GM21390 (cell line): ENCODE results near the gene PLPP1.
"Not testable (repeated sequence)": the region's sequence is repeated elsewhere in the genome, so short reads cannot be mapped to it uniquely, and the experiment has no call there.

Experiments
- ATAC-seq: cut with Tn5 transposase; IDR thresholded peaks from one replicate; pipeline ENCODE4 v1.9.1; 2021; ENCODE audit not compliant: unreplicated experiment

PLPP1 gene

GRCh38 chr5:55546947-55547346 lies 12.2 kb upstream of the PLPP1 start:
- no peak for ATAC-seq

- no peak for ATAC-seq
Measured at GRCh38 chr5:55544341-55544740, 9.6 kb upstream of the PLPP1 start.

DNA sequence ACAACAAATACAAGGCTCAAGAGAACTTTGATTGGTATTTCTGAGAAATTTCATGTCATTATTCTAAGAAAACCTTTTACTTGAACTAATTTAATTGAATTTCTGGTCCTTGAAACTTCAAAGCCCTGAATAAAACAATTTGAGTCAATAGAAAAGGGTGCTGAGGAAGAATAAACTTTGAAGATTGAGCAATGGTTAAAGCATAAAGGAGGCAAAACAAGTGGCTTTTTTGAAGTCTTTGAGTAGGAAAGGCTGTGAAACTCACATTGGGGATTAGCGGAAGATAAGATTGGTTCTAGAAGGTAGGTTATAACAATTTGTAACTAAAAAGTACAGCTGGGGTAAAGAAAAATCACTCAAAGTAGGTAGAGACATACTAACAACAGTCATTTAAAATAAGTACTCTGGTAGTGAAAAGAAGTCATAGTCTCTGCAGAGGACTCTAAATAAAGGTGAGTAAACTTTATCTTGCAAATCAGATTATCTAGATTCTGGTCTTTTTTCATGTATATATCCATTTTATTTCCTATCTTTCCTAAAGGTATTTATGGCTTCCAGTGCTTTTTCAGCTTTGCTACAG lies 6.4 kb upstream of the PLPP1 start:
- ATAC-seq = no peak

DNA sequence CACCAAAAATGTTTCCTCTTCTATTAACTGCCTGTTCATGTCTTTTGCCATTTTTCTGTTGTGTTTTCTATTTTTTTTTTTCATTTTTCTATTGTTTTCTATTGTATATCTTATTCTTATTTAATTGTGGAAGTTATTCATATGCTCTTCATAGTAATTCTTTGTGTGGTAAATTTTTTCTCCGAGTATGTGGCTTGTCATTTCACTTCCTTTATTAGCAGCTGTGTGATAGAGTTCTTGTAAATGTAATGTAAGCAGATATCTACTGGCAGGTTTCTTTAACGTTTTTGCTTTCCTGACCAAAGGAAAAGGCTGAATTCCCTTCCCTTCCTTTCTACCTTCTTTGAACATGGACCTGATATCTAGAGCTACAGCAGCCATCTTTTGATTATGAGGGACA lies 5.8 kb upstream of the PLPP1 start:
- ATAC-seq = no peak

GRCh38 chr5:55540024-55540423 lies 5.3 kb upstream of the PLPP1 start:
- ATAC-seq = no peak

GRCh38 chr5:55538661-55539060 lies 3.9 kb upstream of the PLPP1 start:
- peak; percentile 26 for ATAC-seq

DNA sequence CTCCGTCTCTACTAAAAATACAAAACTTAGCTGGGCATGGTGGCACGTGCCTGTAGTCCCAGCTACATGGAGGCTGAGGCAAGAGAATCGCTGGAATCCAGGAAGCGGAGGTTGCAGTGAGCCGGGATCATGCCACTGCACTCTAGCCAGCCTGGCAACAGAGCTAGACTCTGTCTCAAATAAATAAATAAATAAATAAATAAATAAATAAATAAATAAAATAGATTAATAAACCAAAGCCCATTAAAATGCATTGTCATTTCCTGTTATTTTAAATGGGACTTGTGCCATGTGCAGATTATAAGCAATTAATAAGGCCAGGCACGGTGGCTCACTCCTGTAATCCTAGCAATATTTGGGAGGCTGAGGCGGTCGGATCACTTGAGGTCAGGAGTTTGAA lies 2.6 kb upstream of the PLPP1 start:
- ATAC-seq = not testable (repeated sequence)

- ATAC-seq = peak; percentile 15
Measured at GRCh38 chr5:55535199-55535905, 588 bp upstream of the PLPP1 start.

- ATAC-seq = peak; percentile 46
Measured at GRCh38 chr5:55533521-55534435, 986 bp downstream of the PLPP1 start.

GRCh38 chr5:55530669-55531068 lies 4.1 kb downstream of the PLPP1 start:
- ATAC-seq = no peak

GRCh38 chr5:55524816-55525215 lies 9.9 kb downstream of the PLPP1 start:
- no peak for ATAC-seq

DNA sequence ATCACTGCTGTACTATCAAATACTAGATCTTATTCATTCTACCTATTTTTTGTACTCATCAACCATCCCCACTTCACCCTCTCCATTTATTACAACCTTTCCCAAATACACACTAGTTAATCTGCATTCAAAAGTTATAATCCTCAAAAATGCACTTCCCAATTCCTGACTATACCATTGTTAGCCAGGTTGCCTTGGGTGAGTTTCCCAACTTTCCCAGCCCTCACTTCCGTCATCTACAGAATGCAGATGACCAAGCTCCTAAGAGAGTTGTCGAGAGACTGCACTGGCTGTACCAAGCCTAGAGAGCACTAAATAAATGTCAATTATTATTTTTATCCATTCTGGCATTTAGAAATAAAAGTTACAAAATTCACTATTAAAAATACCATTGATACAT lies 11.5 kb downstream of the PLPP1 start:
- ATAC-seq = no peak

DNA sequence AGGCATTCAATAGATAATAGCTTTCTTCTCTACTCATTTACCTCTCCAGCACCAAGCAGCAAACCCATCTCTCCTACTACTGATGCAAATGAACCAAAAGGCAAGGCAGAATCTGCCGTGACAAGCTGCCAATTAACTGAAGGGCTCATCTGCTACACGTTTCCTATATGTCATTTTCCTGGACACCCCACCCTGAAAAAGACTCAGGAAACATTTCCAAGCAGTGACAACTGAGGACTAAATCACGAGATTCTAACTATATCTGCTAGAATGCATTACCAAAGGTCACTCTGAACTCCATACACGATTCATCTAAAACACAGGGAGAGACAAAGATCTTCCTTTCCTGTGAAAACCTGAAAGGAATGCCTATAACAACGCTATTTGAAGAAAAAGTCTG lies 12.9 kb downstream of the PLPP1 start:
- no peak for ATAC-seq

- no peak for ATAC-seq
Measured at GRCh38 chr5:55520117-55520839, 14.5 kb downstream of the PLPP1 start.

DNA sequence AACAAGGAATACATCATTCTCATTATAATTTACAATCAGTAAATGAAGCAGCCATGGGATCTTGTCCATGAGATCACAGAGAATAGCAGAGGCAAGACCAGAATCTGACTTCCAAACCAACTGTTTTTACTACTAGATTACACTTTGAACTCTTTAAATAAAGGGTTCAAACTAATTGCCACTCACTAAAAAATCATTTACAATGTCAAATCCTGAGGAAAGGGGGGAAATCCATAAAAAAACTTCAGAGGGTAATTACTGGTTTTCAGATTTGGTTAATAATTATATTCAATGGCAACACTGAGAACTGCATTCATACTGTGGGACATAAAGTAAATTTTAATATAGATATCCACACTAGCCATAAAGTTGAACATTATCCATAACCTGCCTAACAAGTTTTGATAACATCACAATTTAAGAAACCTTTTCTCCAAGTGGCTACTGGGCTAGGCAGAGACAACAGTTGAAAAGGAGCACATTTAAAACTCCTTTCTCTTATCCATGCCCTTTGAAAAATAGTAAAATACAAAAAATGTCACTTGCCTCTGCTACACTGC lies 15.9 kb downstream of the PLPP1 start:
- ATAC-seq = no peak

DNA sequence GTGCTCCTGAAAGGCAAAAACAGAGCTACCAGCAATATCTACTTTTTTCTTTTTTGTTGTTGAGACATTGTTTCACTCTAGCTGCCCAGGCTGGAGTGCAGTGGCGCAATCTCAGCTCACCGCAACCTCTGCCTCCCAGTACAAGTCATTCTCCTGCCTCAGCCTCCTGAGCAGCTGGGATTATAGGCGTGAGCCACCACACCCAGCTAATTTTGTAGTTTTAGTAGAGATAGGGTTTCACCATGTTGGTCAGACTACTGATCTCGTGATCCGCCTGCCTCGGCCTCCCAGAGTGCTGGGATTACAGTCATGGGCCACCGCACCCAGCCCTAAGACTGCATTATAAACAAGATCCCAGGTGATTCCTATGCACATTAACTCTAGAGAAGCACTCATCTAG lies 17.0 kb downstream of the PLPP1 start:
- ATAC-seq = no peak

DNA sequence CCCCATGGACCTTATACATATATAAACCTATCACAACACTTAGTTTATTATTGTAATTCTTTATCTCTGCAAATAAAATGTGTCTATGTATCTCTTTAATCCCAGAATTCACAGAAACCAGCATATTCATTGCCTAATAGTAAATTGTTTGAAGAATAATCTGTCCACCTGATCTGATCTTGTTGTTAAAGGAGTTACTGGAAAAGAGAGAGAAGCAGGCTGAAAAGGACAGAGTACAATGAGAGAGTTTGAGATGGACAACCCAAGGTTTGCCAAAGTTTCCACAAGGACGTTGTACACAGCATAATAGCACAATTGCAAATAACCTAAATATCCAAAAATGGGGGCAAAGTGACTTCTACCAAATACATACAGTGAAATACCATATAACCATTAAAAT lies 23.8 kb downstream of the PLPP1 start:
- no peak for ATAC-seq

- no peak for ATAC-seq
Measured at GRCh38 chr5:55510523-55510880, 24.3 kb downstream of the PLPP1 start.

DNA sequence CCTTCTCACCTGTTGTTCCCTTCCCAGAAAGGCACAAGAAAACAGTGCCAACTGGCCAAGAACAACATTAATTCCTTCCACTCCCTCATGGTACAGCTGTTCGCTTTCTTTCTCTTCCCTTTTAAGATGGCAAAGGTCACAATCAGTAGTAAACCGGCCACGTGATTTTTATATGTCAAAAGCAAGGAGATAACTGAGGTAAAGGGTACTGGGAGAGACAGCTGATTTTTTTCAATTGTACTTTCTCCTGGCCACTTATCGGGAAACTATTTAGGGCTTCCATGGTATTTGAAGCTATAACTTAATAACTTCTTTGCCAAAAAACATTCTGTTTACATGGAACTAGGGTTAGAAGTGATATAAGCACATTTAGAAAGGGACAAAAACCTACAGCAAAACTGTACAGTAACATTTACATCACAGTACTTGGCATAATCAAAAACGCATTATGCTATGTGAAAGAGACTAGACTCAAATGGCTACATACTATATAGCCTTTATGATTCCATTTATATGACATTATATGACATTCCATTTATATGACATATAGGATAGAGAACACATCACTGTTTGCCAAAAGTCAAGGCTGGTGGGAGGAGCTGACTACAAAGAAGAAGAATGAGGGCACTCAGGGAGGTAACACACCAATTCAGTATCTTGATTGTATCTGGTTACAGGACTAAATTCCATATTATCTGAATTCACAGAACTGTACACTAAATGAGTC lies 24.8 kb downstream of the PLPP1 start:
- ATAC-seq = no peak

DNA sequence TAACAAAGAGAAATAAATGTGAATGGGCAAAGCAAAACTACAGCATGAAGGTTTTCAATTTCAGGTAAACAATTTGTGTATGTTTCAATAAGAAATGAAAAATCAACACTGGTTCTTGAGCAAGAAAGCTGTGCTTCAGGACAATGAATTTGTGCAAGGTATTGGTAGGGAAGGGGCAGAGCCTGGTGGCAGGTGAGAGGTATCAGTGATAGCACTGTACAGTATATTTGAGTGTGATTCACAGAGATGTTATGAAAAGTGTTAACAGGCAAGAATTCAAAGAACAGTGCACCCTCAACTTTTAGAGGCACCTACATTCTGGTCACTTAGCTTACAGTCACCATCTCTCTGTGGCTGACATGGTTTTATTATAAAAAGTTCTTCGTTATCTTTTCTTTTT lies 25.7 kb downstream of the PLPP1 start:
- no peak for ATAC-seq
